ENCODE data around the gene TRABD2A.

TRABD2A gene

DNA sequence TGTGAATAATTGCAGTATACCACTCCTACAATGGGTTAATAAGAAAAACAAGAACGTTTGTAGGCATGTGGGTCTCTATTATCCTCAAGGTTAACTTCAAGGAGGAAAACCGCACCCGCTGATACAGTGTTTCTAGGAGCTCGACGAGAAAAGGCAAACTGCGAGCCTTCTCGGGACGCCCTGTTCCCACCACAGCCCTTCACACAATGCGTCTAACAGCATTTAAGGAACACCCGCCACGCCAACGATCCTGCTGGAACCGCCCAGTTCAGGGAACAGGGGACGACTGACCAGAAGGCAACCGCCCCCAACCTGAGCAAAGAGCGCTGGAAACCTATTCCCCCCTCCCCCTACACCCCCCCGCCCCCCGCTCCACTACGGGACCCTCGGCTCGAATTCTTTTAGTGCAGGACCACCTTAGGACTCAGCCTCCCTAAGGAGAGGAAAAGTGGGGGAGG, 23.9 kb upstream of the TRABD2A start:
- peak in 1 of 4 experiments; percentile 25 for DNase-seq

DNA sequence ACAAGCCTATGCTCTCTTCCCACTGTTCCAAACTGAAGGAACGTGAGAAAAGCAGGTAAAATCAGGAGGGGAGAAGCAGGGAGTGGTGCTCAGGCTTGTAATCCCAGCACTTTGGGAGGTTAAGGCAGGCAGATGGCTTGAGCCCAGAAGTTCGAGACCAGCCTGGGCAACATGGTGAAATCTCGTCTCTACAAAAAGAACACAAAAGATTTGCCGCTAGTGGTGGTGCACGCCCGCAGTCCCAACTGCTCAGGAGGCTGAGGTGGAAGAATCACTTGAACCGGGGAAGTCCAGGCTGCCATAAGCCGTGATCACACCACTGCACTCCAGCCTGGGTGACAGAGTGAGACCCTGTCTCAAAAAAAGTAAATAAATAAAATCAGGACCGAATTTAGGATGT, 23.3 kb upstream of the TRABD2A start:
- no peak for DNase-seq

DNA sequence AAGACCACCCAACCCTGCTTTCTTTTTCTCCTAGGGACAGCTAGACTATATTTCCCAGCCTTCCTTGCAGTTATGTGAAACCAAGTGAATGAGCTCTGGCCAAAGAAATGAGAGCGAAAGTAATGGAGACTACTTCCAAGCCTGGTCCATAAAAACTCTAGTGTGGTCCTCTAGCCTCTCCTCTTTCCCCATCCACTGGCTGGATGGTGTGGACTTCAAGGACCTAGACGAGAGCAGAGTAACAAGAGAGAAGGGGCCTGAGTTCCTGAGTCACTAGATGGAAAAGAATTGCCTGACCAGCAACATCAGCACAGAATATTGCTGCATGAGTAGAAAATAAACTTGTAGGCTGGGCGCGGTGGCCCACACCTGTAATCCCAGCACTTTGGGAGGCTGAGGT, 21.6 kb upstream of the TRABD2A start:
- no peak for DNase-seq

DNA sequence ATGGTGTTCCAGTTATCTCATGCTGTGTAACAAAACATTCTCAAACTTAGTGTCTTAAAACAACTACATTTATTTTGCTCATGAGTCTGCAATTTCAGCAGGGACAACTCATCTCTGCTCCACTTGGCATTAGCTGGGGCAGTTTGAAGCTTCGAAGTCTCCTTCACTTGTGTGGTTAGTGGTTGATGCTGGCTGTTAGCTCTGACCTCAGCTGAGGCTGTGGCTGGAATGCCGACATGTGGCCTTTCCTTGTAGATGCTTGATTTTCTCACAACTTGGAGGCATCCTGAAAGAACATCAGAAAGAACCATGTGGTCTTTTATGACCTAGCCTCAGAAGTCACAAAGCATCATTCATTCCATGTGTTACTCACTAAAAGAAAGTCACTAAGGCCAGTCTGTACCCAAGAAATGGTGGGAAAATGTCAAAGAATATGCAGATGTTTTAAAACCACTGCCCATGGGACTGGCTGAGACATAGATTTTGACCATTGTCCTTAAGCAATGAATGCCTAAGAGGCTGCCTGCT, 20.8 kb upstream of the TRABD2A start:
- no peak for DNase-seq

DNA sequence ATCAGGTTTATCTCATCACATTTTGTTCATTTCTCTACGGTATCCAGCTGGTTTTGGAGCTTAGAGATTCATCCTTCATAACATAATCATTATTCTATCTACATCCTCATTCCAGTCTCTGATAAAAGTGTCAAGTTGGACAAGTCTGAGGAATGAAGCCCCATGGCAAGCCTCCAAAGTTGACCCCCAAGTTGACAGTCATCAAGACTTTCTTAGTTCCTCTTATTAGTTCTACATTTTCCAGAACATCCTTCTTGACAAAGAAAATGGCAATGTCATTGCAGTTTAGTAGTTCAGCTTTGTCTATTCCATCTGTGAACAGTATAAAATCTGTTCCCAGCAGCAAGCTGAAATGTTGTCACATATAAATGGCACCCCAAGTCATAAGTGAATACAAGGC, 20.1 kb upstream of the TRABD2A start:
- DNase-seq = no peak

DNA sequence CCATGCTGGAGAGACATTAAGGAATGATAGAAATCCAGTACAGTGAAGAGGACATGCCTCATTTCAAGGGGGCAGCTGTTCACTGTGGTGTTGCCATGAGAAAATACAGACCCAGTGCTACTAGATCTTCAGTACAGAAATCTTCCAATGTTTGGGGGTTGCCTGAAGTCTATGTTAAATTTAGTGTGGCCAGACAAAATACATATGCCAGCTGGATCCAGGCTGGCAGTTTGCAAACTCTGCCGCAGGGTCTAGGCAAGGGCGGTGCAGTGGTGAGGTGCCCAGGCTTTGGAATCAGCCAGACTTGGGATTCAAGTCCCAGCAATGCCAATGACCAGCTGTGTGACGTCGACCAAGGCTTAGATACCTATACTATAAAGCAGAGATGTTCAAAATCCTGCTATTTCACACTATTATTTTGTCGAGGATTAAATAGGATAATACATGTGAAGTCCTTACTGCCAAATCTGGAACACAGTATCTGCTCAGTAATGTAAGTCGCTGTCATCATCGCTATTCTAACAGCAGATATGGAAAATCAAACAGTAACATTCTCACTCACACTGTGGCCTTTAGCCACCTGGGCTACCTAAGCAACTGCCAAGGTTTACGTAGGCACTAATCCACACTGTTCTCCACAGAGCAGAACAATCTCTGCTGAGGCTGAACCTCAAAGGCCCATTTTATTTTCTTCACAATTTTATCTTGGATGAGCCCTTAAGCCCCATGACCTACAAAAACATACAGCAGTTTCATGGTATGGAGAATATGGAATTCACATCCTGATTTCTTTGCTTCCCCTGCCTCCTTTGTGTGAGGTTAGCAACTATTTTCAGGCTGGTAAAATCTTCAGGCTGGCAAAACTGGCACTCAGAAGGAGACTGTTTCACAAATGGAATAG, 18.7 kb upstream of the TRABD2A start:
- DNase-seq = no peak

DNA sequence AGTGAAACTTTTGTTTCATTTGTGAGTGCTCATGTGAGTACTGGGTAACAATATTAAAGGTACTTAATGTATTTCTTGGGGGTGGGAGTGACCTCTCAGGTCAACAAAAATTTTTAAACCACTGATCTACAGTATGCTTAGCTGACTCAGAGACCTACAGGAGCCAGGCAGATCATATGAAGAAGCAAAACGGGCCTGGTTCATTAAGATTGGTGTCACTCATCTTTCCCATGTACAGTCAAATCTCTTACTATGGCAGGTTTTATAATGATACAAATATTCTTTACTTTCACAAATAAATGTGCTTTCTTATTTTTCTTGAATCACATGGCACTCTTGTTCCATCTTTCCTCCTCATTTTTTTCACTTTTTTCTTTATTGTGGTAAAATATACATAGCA, 16.9 kb upstream of the TRABD2A start:
- DNase-seq = no peak

DNA sequence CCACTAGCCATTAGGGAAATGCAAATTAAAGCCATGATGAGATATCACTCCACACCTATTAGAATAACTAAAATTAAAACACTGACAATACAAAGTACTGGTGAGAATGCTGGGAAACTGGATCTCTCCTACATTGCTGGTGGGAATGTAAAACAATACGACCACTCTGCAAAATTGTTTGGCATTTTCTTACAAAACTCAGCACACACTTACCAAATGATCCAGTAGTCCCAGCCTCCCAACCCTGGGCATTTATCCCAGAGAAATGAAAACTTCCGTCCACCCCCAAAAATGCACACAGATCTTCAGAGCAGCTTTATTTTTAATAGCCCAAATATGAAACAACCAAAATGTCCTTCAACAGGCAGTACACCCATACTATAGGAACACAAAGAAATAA, 15.7 kb upstream of the TRABD2A start:
- DNase-seq = no peak

DNA sequence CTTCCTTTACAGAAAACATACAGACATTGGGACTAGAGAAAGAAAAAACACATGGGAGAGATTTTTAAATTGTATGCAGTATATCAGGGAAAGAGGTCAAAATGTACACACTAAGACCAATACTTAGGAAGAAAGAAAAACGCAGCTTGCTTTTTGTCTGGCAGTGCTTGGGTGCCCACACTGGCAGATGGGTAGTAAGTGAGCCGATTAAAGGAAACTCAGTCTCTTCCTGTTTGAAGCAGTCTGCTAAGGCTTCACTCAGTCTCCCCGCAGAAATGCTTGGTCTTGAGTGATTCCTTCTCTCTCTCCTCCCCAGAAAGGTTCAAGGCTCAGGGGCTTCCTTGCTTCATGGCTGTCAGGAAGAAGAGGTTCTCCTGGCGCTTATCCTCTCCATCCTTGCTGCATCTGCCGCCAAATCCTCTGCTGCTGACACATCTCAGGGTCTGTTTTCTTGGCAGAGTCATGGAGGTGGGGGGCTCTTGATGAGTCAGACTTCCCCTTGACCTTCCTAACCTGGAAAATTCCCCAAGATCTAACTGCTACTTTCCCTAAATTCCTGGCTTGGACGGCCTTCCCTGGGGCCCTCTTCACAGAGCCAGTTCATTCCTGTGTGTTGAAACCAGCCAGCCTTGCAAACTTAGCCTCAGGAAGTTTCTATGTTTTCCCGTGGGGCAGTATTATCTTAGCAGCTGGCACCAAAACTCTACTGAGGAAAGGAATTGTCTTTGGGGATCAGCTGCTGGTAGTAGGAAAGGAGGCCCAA, 14.1 kb upstream of the TRABD2A start:
- DNase-seq = peak in 1 of 4 experiments; percentile 20

DNA sequence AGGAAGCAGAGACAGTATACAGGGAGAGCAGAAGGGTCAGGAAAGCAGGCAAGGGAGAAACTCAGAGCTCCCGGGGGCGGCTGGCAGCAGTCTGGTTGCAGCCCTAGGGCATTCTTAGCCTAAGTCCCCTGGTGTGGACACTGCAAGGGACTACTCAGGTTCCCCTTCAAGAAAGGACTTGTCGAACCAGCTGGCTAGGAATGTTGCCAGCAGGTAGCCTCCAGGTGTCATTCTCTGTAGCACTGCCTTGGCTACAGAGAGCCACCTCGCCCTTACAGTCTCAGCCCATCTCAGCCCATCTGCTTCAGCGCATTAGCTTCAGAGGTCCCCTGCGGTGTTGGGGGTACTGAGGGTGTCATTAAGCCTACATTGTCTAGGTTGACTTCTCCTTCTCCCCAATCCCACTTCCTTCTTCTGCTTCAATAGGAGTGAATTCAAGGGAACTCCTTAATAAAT, 13.3 kb upstream of the TRABD2A start:
- no peak for DNase-seq

DNA sequence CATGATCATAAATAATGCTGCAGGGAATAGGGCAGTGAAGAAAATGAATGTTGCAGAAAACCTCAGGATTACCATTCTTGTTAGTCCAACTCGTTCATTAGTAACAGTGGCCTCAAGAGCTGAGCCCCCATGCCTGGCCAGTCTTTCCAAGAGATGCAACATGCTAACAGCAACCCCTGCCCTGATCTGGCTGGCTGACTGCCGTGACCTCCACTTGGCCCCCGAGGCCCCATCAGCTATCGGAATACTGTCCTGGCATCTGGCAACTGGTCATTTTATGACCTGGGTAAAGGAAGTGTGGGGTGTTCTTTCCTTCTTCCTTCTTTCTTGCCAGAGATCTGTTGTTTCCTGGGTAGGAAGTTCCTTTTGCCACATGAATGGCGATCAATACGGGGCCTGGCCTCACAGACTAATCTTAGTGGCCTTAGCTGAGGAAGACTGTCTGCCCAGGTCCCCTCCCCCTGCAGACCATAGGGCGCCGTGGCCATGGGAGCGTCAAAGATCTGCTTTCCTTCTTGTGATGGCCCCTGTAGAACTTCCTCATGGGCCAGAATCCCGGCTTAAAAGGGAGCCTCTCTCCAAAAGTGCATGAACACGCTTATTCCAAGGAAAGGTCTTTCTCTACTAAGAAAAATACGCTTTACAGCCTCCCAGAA, 10.6 kb upstream of the TRABD2A start:
- DNase-seq = no peak

DNA sequence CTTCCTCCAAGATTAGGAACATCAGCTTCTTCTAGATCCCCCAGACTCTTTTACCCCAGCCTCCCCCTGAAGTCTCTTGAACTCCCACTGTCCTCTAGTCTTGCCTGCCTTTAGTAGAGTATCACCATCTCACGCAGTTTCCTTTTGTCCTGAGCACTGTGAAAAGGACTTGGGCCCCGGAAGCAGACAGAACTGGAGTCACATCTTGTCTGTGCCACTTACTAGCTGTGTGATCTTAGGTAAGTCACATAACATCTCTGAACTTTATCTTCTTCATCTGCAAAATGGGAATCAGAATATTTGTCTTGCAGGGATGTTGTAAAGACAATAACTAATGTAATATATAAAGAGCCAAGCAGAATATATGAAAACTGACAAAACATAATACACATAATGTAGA, 8.4 kb upstream of the TRABD2A start:
- DNase-seq = no peak

DNA sequence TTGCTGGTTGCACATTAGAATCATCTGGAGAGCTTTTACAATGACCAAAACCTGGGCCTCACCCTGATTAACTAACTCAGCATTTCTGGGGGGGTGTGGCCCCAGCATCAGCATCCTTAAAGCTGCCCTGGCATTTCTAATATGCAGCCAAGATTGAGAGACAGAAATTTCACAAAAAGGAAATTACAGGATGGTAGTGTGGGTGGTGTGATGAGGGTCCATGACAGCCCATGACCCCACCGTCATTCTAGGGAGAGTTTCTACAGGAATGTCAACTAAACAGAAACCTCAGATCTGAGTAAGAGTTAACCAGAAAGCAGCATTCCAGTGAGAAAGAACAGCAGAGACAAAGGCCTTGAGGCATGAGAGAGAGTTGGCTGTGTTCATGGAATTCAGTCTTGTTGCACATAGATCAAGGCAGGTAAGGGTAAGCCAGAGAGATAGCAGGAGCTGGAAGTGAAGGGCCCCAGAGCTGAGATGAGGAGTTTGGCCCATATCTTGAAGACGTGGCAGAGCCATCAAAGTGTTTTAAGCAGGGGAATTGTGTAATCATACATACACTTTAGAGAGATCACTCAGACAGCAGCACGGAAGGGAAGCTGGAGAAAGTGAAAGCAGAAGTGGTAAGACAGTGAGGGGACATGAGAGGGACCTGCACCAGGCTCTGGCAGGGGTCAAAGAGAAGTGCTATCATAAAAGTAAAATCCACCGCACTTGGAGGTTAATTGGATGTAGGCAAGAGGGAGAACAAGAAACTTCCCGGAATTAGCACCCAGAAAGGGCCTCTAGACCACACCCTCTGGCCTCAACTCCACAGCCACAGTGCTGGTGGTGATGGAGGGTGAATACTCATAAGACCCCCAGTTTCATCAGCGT, 7.8 kb upstream of the TRABD2A start:
- peak in 1 of 4 experiments; percentile 25 for DNase-seq

DNA sequence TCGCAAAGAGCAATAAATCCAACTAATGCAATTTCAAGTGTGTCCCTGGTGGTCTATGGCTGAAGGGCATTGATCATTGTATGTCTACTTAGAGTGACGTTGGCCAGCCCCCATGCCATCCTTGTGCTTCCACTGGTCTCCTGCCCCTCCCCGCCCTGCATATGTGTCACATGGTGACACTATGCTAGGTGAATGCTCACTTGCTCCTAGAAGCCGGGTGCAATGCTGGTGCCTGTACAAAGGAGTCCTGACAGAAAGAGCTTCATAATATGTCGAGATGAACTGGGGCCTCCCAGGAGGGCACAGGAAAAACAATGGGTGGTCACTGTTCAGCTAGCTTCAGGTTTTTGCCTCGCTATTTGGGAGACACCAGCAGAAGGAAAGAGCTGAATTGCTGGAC, 5.9 kb upstream of the TRABD2A start:
- DNase-seq = no peak

DNA sequence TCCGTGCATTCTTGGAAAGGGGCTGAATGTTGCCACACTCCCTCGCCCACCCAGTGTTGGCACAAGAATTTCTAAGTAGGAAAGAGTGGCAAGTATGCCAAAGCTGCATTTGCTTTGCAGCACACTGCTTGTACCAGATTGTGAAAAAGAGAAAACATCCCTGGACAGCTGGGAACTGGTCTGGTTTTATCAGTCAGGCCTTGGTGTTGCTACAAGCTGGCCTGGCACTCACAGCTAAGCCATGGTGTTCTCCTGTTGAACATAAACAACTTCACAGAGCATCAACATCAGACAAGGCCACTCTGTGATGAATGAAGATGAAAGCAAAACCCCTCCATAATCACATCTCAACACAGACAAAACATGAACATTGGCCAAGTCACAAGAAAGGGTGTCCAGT, 4.2 kb upstream of the TRABD2A start:
- no peak for DNase-seq

DNA sequence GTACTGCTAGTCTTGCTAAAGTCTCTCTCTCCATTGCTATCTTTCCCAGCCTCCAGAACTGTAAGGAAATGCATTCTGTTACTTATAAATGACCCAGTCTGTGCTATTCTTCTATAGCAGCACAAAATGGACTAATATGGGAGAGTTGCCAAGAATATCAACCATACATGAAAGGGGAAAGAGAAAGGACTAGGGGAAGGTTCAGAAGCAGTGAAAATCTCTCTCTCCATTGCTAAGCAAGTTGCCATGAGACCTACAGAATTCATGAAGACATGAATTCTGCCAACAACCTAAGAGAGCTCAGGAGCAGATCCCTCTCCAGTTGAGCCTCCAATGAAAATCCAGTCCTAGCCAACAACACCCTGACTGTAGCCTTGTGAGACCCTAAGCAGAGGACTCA, 3.6 kb upstream of the TRABD2A start:
- no peak for DNase-seq

DNA sequence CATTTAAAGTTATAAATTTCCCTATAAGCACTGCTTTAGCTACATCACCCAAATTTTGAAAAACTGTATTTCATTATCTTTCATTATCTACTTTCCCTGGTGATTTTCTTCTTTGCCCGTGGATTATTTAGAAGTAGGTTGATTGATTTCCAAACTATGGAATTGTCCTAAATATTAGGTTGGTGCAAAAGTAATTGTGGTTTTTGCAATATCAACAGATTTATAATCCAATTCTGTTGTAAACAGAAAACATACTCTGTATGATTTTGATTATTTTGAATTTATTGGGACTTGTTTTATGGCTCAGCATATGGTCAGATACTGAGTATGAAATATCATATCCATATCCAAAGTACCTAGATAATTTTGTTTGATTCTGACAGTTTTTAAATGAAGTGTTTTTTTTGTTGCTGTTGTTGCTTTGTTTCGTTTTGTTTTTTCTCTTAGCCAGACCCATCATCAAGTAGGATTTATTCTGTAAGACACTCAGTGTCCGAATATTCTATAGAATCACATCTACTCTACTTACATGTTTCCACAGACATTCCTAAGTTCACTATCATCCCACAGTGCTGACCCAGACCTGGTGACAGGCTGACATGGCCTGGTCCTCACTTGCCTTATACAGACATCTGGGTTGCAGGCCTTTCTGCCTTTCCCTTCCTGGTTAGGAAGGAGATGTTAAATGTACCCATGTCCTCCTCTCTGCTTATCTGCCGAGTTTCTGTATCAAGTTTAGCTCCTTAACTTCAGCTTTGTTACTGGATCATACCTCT, 2.1 kb upstream of the TRABD2A start:
- no peak for DNase-seq

DNA sequence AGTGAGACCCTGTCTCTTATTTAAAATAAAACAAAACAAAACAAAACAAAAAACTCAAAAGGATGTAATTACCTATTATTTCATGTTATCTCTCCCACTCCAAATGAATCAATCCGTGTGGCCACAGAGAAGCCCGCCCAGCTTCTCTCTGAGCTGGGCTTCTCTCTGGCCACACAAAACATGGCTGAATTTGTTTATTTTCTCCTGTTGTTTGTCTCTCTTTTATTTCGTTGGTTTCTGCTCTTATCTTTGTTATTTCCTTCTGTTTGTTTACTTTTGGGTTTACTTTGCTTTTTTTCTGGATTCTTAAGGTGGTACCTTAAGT, 1.5 kb upstream of the TRABD2A start:
- no peak for DNase-seq

DNA sequence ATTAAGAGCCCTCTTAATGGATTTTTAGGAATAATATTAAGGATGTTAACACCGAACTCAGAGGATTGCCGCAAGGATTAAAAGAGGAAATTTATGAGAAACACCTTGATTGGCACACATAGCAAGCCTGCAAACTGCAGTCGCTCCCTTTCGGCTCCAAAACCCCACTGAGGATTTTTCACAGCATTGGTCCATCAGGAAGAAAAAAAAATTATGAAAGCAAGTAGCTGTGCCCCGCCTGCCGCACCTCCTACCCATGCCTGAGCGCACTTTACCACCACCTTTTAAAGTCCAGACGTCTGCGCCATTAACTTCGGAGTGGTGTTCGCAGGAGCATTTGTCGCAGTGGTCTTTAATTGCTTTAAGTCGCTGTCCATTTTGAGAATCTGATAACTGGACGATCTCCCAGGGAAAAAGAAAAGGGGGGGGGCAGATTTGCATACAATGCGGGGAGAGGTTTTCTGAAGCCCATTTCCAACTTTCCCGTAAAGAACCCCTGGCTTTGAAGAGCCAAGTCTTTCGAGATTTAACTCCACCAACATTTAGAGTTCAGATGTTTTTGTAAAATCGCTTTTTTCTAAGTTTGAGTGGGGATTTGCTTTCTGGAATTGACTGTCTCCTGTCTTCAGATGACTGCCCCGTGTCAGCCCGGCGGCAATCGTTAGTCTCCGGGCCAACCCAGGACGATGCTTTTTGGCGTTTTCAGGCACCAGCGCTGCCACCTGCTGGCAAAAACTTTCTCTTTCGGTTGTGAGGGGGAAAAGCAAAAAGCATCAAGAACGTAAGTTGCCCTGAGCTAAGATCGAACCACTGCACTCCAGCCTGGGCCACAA, 913 bp upstream of the TRABD2A start:
- DNase-seq = peak; percentile 42 to 83 (median 67)

DNA sequence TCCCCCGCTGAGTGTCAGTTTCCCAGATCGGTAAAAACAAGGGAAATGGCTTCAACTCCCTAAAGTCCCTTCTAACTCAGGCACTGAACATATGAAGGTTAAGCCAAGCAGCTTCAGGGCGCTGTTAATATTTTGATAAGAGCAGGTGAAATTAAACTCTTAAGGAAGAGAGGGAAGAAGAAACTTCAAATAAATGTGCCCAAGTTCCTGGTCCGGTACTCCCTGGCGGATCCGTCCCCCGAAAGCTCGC, 564 bp downstream of the TRABD2A start:
- DNase-seq = no peak

All from activated naive CD4-positive, alpha-beta T cell (primary cell).